ENCODE measurements around the gene XRCC4. TPM values are rescaled to one million over a fixed set of nuclear protein-coding genes. Genes with fewer than 3 reads are reported as not detected.
A peak's percentile ranks its signal among the peaks of the same experiment; 100 is the strongest.

The XRCC4 gene
- total RNA-seq, 1 donor: 36.5 TPM

DNA sequence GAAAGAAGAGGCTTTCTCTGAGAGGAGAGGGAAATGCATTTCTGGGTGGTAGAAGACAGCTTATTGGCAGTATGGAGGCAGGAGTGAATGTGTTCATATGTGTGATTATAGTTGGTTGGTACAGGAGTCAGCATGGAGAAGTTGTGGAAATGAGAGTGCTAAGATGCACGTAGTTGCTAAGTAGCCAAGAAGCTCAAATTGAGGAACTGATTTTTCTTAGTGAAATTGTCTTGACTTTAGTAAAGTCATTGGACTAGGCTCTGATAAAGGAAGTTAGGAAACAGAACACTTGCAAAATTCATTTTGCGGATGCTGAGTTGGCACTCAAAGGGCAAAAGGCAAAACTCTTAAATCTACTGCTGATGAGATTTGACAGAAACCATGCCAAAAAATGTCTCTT, 235.3 kb downstream of the XRCC4 start:
- TF ChIP-seq, protein P1, sequence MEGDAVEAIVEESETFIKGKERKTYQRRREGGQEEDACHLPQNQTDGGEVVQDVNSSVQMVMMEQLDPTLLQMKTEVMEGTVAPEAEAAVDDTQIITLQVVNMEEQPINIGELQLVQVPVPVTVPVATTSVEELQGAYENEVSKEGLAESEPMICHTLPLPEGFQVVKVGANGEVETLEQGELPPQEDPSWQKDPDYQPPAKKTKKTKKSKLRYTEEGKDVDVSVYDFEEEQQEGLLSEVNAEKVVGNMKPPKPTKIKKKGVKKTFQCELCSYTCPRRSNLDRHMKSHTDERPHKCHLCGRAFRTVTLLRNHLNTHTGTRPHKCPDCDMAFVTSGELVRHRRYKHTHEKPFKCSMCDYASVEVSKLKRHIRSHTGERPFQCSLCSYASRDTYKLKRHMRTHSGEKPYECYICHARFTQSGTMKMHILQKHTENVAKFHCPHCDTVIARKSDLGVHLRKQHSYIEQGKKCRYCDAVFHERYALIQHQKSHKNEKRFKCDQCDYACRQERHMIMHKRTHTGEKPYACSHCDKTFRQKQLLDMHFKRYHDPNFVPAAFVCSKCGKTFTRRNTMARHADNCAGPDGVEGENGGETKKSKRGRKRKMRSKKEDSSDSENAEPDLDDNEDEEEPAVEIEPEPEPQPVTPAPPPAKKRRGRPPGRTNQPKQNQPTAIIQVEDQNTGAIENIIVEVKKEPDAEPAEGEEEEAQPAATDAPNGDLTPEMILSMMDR (IDR thresholded peaks at IDR 0.05; ENCODE audit: insufficient read depth, low read length): no peak
- DNase-seq (ENCODE audit: low read depth): no peak
- H3K4me3 ChIP-seq (ENCODE audit: low read depth, low read length): no peak overlapping the region

DNA sequence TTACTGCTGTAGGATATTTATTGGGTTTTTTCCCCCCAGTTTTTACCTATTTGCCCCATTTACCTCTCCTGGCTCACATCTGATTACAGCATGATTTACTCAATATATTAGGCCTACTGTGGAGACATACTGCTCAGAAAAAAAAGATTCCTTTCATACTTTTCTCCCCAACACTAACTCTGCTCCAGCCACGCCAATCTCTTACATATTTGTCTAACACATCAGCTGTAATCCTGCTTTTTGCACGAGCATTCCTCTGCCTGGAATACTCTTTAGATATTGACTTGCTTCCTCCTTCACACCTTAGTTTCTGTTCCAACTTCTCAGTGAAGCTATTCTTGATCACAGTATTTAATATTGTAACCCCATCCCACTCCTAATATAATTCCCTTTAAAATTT, 236.1 kb downstream of the XRCC4 start:
- DNase-seq (ENCODE audit: low read depth): peak; percentile 47
- no peak overlapping the region for H3K4me3 ChIP-seq (ENCODE audit: low read depth, low read length)
- TF ChIP-seq, protein P1 (IDR thresholded peaks at IDR 0.05; ENCODE audit: insufficient read depth, low read length): no peak

DNA sequence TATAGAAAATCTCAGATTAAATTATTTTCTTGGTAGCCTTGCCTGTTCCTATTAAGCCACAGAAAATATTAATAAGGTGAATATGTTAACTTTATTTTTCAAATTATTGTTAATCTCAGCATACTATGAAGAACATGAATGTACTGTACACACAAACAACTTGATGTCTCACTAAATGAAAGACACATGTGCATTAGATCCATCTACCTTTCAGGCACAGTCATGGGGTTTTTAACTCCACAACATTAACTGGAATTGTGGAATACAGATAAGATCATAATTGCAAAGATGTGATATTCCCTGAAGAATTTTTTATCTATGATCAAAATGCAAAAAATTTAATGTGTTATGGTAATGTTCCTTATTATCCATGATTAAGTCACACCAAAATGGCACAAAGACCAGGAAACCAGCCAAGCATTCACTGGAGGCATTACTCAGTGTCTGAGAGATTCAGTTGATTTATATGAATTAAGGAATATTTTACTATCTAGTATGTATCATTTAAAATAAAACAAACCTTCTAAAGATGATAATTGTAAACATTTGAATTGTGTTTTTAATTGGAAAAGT, 244.2 kb downstream of the XRCC4 start:
- DNase-seq (ENCODE audit: low read depth): peak; percentile 69
- TF ChIP-seq, protein P1 (IDR thresholded peaks at IDR 0.05; ENCODE audit: insufficient read depth, low read length): no peak
- H3K4me3 ChIP-seq (ENCODE audit: low read depth, low read length): no peak overlapping the region

DNA sequence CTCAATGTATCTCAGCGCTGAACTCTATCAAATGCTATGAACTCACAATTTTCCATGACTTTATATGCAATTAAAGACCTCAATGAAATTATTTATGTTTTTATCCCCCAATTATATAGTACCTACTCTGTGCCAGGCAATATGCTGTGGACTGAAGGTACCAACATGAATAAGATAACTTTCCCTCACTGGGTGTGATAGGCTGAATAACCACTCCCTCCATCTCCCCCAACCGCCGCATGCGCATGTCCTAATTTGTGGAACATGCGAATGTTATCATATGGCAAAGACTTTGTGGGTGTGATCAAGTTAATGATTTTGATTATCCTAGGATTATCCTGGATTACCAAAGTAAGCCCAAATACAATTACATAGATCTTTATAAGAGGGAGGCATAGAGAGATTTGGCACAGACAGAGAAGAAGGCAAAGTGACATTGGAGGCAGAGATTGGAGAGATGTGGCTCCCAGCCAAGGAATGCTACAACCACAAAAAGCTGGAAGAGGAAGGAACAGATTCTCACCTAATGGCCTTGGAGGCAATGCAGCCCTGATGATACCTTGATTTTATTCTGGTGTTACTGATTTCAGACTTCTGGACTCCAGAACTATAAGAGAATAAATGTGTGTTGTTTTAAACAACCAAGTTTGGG, 245.1 kb downstream of the XRCC4 start:
- no peak overlapping the region for H3K4me3 ChIP-seq (ENCODE audit: low read depth, low read length)
- TF ChIP-seq, protein P1 (IDR thresholded peaks at IDR 0.05; ENCODE audit: insufficient read depth, low read length): no peak
- peak; percentile 22 for DNase-seq (ENCODE audit: low read depth)

DNA sequence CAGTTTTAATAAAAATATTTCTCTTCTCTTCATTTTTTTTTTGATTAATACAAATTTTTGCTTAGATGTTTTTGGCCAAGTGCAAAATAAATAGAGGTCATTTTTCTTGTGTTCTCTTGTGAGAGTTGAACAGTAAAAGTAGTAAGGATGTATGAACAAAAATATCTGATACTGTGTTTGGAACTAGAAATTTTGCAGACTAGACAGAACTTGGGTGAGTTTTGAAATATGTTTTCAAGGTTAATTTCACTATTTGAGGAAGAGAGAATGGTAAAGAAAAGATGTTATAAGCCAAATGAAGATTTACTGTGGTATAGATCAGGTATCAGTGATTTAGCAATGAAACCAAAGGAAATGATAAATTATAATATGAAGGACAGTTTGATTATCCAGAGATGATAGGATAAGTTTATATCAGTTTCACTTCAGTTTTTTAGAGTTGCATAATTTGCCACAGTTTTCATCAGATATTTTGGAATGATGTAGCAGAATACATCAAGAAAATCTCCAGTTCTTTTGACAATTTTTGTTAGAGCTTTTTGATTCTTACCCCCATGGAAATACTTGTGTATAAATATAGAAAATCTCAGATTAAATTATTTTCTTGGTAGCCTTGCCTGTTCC, 246.3 kb downstream of the XRCC4 start:
- TF ChIP-seq, protein P1 (IDR thresholded peaks at IDR 0.05; ENCODE audit: insufficient read depth, low read length): no peak
- no peak for DNase-seq (ENCODE audit: low read depth)
- H3K4me3 ChIP-seq (ENCODE audit: low read depth, low read length): no peak overlapping the region

DNA sequence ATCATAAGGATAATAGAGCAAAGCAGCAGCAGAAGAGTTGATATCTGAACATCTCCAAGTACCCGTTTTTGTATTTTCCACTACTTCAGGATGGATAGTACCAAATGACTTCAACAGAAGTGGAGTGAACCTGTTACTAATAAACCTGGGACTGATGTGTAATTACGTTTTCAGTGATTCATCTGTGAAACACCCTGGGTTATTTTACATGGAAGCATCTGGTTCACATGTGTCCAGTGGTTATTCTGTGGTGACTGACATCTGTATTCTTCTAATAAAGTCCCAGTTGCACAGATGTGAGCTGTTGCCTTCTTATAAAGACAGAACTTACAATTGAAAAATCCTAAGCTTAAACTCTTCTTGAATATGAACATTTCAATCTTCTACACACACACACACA, 254.5 kb downstream of the XRCC4 start:
- no peak for DNase-seq (ENCODE audit: low read depth)
- TF ChIP-seq, protein P1 (IDR thresholded peaks at IDR 0.05; ENCODE audit: insufficient read depth, low read length): no peak
- H3K4me3 ChIP-seq (ENCODE audit: low read depth, low read length): no peak overlapping the region

Data from fibroblast of the aortic adventitia (primary cell).